Left lung (tissue), 10 donors: ENCODE results near the gene SLC34A3. TPM values are rescaled to one million over a fixed set of nuclear protein-coding genes. Genes with fewer than 3 reads are reported as not detected.

Source experiments
- ATAC-seq: fragments of 200-7000 bp; cut with Tn5 transposase; one replicate; pipeline ENCODE4 v1.9.1; 2020; ENCODE audit warnings: moderate library complexity
- DNase-seq, 4 donors: peaks; one replicate each; pipeline ENCODE4 v3.0.0-alpha.2; 2013 to 2020
- H3K27ac ChIP-seq, 2 donors: fragments of 200-600 bp; sonication (generic) in 1 of 2; one replicate each; pipeline versions ENCODE4 v1.5.0 to v1.8.0; 2020 to 2021
- H3K27me3 ChIP-seq, 2 donors: fragments of 200-600 bp; sonication (generic) in 1 of 2; one replicate each; pipeline versions ENCODE4 v1.5.0 to v1.8.0; 2020 to 2021
- H3K36me3 ChIP-seq, 2 donors: fragments of 200-600 bp; sonication (generic) in 1 of 2; one replicate each; pipeline versions ENCODE4 v1.5.0 to v1.8.0; 2020 to 2021
- H3K4me1 ChIP-seq, 2 donors: fragments of 200-600 bp; one replicate each; pipeline ENCODE4 v1.8.0; 2021
- H3K4me3 ChIP-seq, 2 donors: fragments of 200-600 bp; sonication (generic) in 1 of 2; one replicate each; pipeline versions ENCODE4 v1.5.0 to v1.8.0; 2020 to 2021; ENCODE audit warnings: mild to moderate bottlenecking in 1 of 2
- H3K9me3 ChIP-seq, 2 donors: fragments of 200-600 bp; sonication (generic) in 1 of 2; one replicate each; pipeline versions ENCODE4 v1.5.0 to v1.8.0; 2020 to 2021
- CTCF ChIP-seq, 2 donors: fragments of 200-600 bp; sonication (generic) in 1 of 2; IDR thresholded peaks; one replicate each; pipeline versions ENCODE4 v1.5.0 to v1.8.0; 2021; ENCODE audit warnings: antibody characterized with exemption in 2 of 2
- intact Hi-C, 2 donors: fragments of 100-400 bp; cut with DNase I; formaldehyde crosslinking; loops; one replicate each; pipeline versions ENCODE4 v1.11.2 to v1.14.2; 2022
- polyA plus RNA-seq, 6 donors: library from polyadenylated mRNA; unstranded; fragments of 120-200 nt; gene quantifications; one replicate each; pipeline ENCODE4 v1.2.1, GENCODE V29; 2013; ENCODE audit not compliant: insufficient read length in 6 of 6
- total RNA-seq, 2 donors: library from RNA; stranded (reverse); fragmentation: NEBNext Ultra II Directional; extraction: Animal tissue kit (Norgen Biotek cat#: 25700); gene quantifications; one replicate each; pipeline ENCODE4 v1.2.1, GENCODE V29; 2021
- donor health status: DM: no; HTN: yes; CAD: no.
- donor health status: DM: no; HTN: no; CAD: no.

The SLC34A3 gene
- total and polyA plus RNA-seq, 8 donors, result 0.12 to 2.8 (median 1.7) TPM; not detected in 1

GRCh38 chr9:137191691-137192447 lies 38.8 kb upstream of the SLC34A3 start:
- intact Hi-C loops, result no loop called here
- ATAC-seq (no peak), DNase-seq (no peak)
- peaks cover 0 to 33% of the 10 kb centered on the region in 2 donors for H3K36me3 ChIP-seq
- no peaks in the 10 kb centered on the region for H3K27me3 ChIP-seq
- peaks cover 23 to 43% of the 10 kb centered on the region in 2 donors for H3K4me1 ChIP-seq
- no peak overlapping the region for H3K4me3 ChIP-seq
- no peak for TF ChIP-seq CTCF (IDR thresholded peaks at IDR 0.05)
- no peak overlapping the region for H3K27ac ChIP-seq
- H3K9me3 ChIP-seq, result no peaks in the 10 kb centered on the region

- no peaks in the 10 kb centered on the region for H3K9me3 ChIP-seq
- TF ChIP-seq CTCF (IDR thresholded peaks at IDR 0.05), result no peak
- H3K27ac ChIP-seq, result no peak overlapping the region
- intact Hi-C loops, result no loop called here
- H3K4me1 ChIP-seq, result peaks cover 18 to 41% of the 10 kb centered on the region in 2 donors
- no peaks in the 10 kb centered on the region for H3K27me3 ChIP-seq
- H3K36me3 ChIP-seq, result peaks cover 0 to 28% of the 10 kb centered on the region in 2 donors
- no peak for ATAC-seq
- no peak overlapping the region for H3K4me3 ChIP-seq
- no peak for DNase-seq
These were observed 38.3 kb upstream of the SLC34A3 start for GRCh38 chr9:137192448-137192780.

- no peak for TF ChIP-seq CTCF (IDR thresholded peaks at IDR 0.05)
- ATAC-seq, result no peak
- Histone ChIP-seq H3K27me3 (no peaks in the 10 kb centered on the region), H3K27ac (no peak overlapping the region), H3K4me3 (no peak overlapping the region), H3K4me1 (peaks cover 14 to 41% of the 10 kb centered on the region in 2 donors), H3K36me3 (peaks cover 0 to 27% of the 10 kb centered on the region in 2 donors), H3K9me3 (no peaks in the 10 kb centered on the region)
- intact Hi-C loops, result no loop called here
- no peak for DNase-seq
These were observed 37.8 kb upstream of the SLC34A3 start for GRCh38 chr9:137192859-137193258.

- TF ChIP-seq CTCF (IDR thresholded peaks at IDR 0.05), result no peak
- peaks cover 0 to 27% of the 10 kb centered on the region in 2 donors for H3K36me3 ChIP-seq
- peaks cover 17 to 48% of the 10 kb centered on the region in 2 donors for H3K4me1 ChIP-seq
- H3K9me3 ChIP-seq, result no peaks in the 10 kb centered on the region
- H3K27ac ChIP-seq, result no peak overlapping the region
- no peaks in the 10 kb centered on the region for H3K27me3 ChIP-seq
- ATAC-seq, result no peak
- no peak overlapping the region for H3K4me3 ChIP-seq
- intact Hi-C loops, result no loop called here
- DNase-seq, result no peak
These were observed 36.9 kb upstream of the SLC34A3 start for GRCh38 chr9:137193771-137194170.

- Histone ChIP-seq H3K27ac (no peak overlapping the region), H3K4me3 (no peak overlapping the region), H3K36me3 (peaks cover 0 to 27% of the 10 kb centered on the region in 2 donors), H3K9me3 (no peaks in the 10 kb centered on the region), H3K27me3 (peaks cover 0 to under 1% of the 10 kb centered on the region in 2 donors), H3K4me1 (peaks cover 19 to 50% of the 10 kb centered on the region in 2 donors)
- intact Hi-C loops, result no loop called here
- ATAC-seq, result no peak
- TF ChIP-seq CTCF (IDR thresholded peaks at IDR 0.05), result no peak
- DNase-seq, result no peak
These were observed 36.3 kb upstream of the SLC34A3 start for GRCh38 chr9:137194388-137194787.
